GM19238 (cell line): Measurements from ENCODE around the gene FIZ1.

Source experiments
- DNase-seq: peaks from one replicate; pipeline ENCODE4 v3.0.0; 2011; ENCODE audit warnings: low spot score; ENCODE audit not compliant: insufficient read length

FIZ1 gene

GRCh38 chr19:55635856-55636440, 36.6 kb upstream of the FIZ1 start:
- DNase-seq: no peak

- DNase-seq: no peak
These were observed 36.0 kb upstream of the FIZ1 start for GRCh38 chr19:55635334-55635717.

GRCh38 chr19:55633861-55634260, 34.5 kb upstream of the FIZ1 start:
- no peak for DNase-seq

GRCh38 chr19:55632463-55632834, 33.1 kb upstream of the FIZ1 start:
- no peak for DNase-seq

- no peak for DNase-seq
These were observed 27.0 kb upstream of the FIZ1 start for GRCh38 chr19:55626350-55626749.

GRCh38 chr19:55625004-55625326, 25.6 kb upstream of the FIZ1 start:
- no peak for DNase-seq

- DNase-seq: peak; percentile 90
These were observed 25.0 kb upstream of the FIZ1 start, which contains the start of gene ZNF784 for GRCh38 chr19:55624109-55625003. Gene ZNF784, minus strand, starts transcription at chr19:55624566. Its CDS starts 5 bp downstream, at chr19:55624561.

GRCh38 chr19:55623561-55623960, 24.2 kb upstream of the FIZ1 start:
- no peak for DNase-seq

- no peak for DNase-seq
These were observed 23.8 kb upstream of the FIZ1 start for GRCh38 chr19:55623130-55623529.

GRCh38 chr19:55622242-55622969, 23.1 kb upstream of the FIZ1 start:
- DNase-seq: no peak

GRCh38 chr19:55621673-55622231, 22.4 kb upstream of the FIZ1 start:
- no peak for DNase-seq

- no peak for DNase-seq
These were observed 21.9 kb upstream of the FIZ1 start for GRCh38 chr19:55621205-55621672.

GRCh38 chr19:55620410-55621204, 21.3 kb upstream of the FIZ1 start:
- DNase-seq: no peak

- no peak for DNase-seq
These were observed 20.0 kb upstream of the FIZ1 start for GRCh38 chr19:55619286-55619685.

- no peak for DNase-seq
These were observed 19.1 kb upstream of the FIZ1 start for GRCh38 chr19:55618426-55618825.

GRCh38 chr19:55617426-55617825, 18.1 kb upstream of the FIZ1 start:
- DNase-seq: no peak

GRCh38 chr19:55616395-55616875, 17.1 kb upstream of the FIZ1 start:
- no peak for DNase-seq

GRCh38 chr19:55615543-55616394, 16.5 kb upstream of the FIZ1 start:
- no peak for DNase-seq

- DNase-seq: no peak
These were observed 15.6 kb upstream of the FIZ1 start for GRCh38 chr19:55614711-55615542.
